Kidney epithelial cell (primary cell): Measurements from ENCODE around the gene ATR. TPM values are rescaled to one million over a fixed set of nuclear protein-coding genes. Genes with fewer than 3 reads are reported as not detected.
"Not testable (repeated sequence)": the region's sequence is repeated elsewhere in the genome, so short reads cannot be mapped to it uniquely, and the experiment has no call there.

ENCODE experiments used
- DNase-seq: peaks from one replicate; pipeline ENCODE4 v3.0.0-alpha.2; 2010; ENCODE audit warnings: low read depth
- H3K27me3 ChIP-seq: 2 replicates; pipeline ENCODE4 v1.6.0; 2011; ENCODE audit warnings: low read length; ENCODE audit not compliant: control insufficient read depth, insufficient read depth
- H3K36me3 ChIP-seq: 2 replicates; pipeline ENCODE4 v1.5.1; 2011; ENCODE audit warnings: low read length; ENCODE audit not compliant: control insufficient read depth, insufficient read depth
- H3K4me3 ChIP-seq: 2 replicates; pipeline ENCODE4 v1.5.1; 2011; ENCODE audit warnings: low read depth, mild to moderate bottlenecking, control low read depth, low read length
- total RNA-seq: library from RNA; depleted of rRNA; stranded (reverse); fragments of >200 nt; gene quantifications from 2 replicates; pipeline ENCODE4 v1.2.3, GENCODE V29; 2015
- TF ChIP-seq, protein P1 (sequence below): IDR thresholded peaks from 2 replicates; pipeline ENCODE4 v1.5.1; 2011; ENCODE audit warnings: mild to moderate bottlenecking, moderate library complexity, low read length, control low read depth, inconsistent platforms; ENCODE audit not compliant: insufficient read depth, poor library complexity, severe bottlenecking

ATR gene
- total RNA-seq, 1 donor from 2014 or later: 23.6 TPM

DNA sequence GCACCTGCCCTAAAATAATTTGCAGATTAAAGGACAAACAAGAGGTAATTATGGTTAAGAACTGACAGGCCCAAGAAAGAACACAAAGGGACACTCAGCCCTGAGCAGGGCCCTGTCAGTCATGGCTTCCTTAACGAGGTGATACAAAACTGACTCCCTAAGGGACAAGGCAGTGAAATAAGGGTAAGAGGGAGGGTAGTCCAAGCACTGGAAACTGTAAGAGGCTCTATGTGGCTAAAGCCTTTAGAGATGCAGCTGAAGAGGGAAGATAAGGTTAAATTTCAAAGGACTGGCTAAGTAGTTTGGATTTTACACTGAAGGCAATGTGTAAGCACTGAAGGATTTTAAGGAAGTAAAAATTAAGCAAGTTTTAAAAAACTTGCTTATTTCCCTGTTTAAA, 3.9 kb downstream of the ATR start:
- no peak for DNase-seq
- Histone ChIP-seq H3K36me3 (no peaks in the 10 kb centered on the region), H3K27me3 (no peaks in the 10 kb centered on the region), H3K4me3 (no peak overlapping the region)
- TF ChIP-seq, protein P1, sequence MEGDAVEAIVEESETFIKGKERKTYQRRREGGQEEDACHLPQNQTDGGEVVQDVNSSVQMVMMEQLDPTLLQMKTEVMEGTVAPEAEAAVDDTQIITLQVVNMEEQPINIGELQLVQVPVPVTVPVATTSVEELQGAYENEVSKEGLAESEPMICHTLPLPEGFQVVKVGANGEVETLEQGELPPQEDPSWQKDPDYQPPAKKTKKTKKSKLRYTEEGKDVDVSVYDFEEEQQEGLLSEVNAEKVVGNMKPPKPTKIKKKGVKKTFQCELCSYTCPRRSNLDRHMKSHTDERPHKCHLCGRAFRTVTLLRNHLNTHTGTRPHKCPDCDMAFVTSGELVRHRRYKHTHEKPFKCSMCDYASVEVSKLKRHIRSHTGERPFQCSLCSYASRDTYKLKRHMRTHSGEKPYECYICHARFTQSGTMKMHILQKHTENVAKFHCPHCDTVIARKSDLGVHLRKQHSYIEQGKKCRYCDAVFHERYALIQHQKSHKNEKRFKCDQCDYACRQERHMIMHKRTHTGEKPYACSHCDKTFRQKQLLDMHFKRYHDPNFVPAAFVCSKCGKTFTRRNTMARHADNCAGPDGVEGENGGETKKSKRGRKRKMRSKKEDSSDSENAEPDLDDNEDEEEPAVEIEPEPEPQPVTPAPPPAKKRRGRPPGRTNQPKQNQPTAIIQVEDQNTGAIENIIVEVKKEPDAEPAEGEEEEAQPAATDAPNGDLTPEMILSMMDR: no peak

DNA sequence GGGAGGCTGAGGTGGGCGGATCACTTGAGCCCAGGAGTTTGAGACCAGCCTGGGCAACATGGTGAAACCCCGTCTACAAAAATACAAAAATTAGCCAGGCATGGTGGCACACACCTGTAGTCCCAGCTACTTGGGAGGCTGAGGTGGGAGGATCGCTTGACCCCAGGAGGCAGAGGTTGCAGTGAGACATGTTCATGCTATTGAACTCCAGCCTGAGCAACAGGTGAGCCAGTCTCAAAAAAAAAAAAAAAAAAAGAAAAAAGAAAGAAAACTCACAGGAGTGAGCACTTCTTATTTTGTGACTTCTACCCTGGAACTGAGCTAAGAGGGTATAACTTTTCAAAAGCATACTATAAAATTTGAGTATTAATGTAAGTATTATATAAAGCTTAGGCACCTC, 4.3 kb downstream of the ATR start:
- not testable (repeated sequence) for DNase-seq

DNA sequence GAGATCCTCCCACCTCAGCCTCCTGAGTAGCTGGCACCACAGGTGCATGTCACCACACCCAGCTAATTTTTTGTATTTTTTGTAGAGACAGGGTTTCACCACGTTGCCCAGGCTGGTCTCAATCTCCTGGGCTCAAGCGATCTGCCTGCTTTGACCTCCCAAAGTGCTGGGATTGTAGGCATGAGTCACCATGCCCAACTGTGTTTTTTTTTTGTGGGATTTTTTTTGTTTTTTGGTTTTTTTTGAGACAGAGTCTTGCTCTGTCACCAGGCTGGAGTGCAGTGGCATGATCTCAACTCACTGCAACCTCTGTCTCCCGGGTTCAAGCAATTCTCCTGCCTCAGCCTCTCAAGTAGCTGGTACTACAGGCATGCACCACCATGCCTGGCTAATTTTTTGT, 9.1 kb downstream of the ATR start:
- H3K36me3 ChIP-seq, DNase-seq, H3K4me3 ChIP-seq, H3K27me3 ChIP-seq: not testable (repeated sequence)

More for the DNA sequence above, 4.3 kb downstream of the ATR start:
- H3K36me3 ChIP-seq, H3K27me3 ChIP-seq, H3K4me3 ChIP-seq: not testable (repeated sequence)

DNA sequence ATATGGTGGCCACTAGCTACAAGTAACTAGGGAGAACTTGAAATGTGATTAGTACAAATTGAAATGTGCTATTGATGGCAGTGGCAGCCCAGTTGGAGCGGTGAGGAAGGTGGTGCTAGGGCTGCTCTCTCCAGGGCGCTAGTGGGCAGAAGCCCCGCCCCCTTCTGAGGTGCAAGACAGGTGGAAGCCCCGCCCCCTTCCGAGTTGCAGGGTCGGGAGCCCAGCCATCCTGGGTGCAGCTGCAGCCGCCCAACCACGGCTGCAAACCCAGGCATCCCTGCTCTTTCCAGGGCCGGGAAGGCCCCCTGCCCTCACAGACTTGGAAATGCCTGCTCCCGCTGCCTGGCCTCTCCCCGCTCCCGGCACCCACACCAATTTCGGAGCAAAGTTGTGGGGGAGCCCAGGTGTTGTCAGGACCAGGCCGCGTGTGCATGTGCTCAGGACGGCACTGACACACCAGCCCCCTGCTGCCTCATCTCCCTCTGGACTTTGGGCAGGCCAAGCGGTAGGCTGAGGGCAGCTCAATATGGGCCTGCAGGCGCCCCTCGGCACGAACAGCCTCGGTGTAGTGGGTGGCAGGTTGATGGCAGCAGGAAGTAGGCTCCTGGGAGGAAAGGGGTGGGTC, 10.0 kb downstream of the ATR start:
- Histone ChIP-seq H3K4me3 (no peak overlapping the region), H3K27me3 (no peaks in the 10 kb centered on the region), H3K36me3 (no peaks in the 10 kb centered on the region)
- TF ChIP-seq, protein P1: no peak
- no peak for DNase-seq

DNA sequence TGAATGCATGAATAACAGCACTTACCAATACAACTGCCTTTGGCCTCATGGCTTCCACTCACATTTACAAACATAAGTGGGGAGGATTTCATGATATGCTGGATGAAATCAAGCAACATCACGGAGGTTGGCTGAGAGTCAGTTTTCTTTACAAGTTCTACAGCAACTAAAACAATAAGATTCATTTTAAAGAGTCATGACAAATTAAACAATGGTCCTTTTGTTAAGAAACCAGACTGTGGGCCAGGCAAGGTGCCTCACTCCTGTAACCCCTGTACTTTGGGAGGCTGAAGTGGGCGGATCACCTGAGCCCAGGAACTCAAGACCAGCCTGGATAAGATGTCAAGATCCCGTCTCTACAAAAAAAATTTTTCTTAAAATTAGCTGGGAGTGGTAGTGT, 12.4 kb downstream of the ATR start:
- DNase-seq: no peak
- Histone ChIP-seq H3K36me3 (no peaks in the 10 kb centered on the region), H3K4me3 (no peak overlapping the region), H3K27me3 (no peaks in the 10 kb centered on the region)
- TF ChIP-seq, protein P1: no peak

DNA sequence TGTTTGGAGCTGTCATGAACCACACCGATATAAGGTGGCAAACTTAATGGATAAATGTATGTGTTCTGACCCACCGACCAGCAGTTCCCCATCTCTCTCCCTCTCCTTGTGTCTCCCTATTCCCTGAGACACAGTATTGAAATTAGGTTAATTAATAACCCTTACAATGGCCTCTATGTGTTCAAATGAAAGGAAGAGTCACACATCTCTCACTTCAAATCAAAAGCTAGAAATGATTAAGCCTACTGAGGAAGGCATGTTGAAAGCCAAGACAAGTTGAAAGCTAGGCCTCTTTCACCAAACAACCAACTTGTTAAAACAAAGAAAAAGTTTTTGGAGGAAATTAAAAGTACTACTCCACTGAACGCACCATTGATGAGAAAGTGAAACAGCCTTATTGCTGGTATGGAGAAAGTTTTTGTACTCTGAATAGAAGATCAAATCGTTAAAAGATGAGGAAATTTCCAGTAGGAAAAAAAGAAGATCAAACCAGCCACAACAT, 15.0 kb downstream of the ATR start:
- no peak overlapping the region for H3K4me3 ChIP-seq
- no peaks in the 10 kb centered on the region for H3K36me3 ChIP-seq
- DNase-seq: peak; percentile 26
- TF ChIP-seq, protein P1: no peak
- H3K27me3 ChIP-seq: no peaks in the 10 kb centered on the region

DNA sequence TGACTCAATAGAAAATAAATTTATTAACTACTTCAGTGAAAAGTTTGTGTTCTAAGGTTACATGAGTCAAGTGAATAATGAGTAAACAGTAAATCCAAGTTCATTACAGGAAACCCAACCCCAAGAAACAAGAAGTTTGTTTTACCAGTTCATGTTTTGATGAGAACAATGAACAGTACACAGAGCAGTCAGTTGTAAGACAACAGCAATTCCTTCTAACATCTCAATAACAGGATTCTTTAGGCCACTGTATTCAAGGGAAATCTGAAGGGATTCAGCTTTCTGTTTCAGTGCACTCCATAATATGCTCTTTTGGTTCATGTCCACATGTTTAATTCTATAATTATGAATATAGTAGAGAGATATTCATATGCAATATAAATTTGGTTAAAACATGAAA, 18.4 kb downstream of the ATR start:
- no peak for DNase-seq
- TF ChIP-seq, protein P1: no peak
- Histone ChIP-seq H3K36me3 (no peaks in the 10 kb centered on the region), H3K4me3 (no peak overlapping the region), H3K27me3 (no peaks in the 10 kb centered on the region)
